HEK293T (cell line): Measurements from ENCODE around the gene ARL5C.

Source experiments
- LEF1 ChIP-seq: fragments of 450-650 bp; IDR thresholded peaks from 2 replicates; pipeline ENCODE4 v1.6.1; 2017; ENCODE audit warnings: mild to moderate bottlenecking, borderline replicate concordance
- NFRKB ChIP-seq: fragments of 450-650 bp; IDR thresholded peaks from 2 replicates; pipeline ENCODE4 v1.6.1; 2016; ENCODE audit warnings: mild to moderate bottlenecking, moderate library complexity
- TF ChIP-seq, protein P1 (sequence below): fragments of 450-650 bp; IDR thresholded peaks from 2 replicates; pipeline ENCODE4 v1.6.1; 2016

DNA sequence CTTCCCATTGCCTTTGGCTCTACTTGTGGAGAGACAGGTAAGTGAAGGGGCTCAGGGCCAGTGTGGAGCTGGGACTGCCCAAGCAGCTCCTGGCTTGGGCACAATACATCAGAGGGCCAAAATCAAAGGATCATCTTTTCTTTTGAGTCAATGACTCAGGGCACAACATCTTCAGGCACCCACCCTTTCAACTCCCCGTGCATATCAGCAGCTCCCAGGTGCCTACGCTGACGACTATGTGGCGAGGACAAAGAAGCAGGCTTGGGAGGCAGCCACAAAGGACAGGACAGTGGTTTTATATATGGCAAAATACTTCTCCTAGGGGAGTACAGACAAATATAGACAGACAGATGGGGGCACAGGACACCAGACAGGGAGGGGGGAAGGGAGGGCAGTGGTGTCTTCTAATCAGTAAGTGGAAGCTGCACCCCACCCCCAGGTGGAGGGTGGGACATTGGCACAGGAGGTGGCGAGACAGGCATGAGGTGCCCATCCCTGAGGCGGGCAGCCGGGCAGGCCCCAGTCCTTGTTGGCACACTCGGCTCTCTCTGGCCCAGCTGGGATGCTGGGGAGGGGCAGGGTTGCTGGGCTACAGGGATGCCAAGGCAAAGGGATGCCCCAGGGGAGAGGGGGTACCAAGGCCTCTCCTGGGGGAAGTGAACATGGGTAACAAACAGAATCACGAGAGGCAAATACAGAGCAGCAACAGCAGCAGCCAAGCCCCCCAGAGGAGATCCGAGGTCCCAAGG, 7.7 kb upstream of the ARL5C start:
- TF ChIP-seq NFRKB (no peak), LEF1 (no peak)
- TF ChIP-seq, protein P1, sequence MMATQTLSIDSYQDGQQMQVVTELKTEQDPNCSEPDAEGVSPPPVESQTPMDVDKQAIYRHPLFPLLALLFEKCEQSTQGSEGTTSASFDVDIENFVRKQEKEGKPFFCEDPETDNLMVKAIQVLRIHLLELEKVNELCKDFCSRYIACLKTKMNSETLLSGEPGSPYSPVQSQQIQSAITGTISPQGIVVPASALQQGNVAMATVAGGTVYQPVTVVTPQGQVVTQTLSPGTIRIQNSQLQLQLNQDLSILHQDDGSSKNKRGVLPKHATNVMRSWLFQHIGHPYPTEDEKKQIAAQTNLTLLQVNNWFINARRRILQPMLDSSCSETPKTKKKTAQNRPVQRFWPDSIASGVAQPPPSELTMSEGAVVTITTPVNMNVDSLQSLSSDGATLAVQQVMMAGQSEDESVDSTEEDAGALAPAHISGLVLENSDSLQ = no peak
